Retinal pigment epithelial cell (primary cell): ENCODE results near the gene TUBB2B.

Source experiments
- DNase-seq: peaks from one replicate; pipeline ENCODE4 v3.0.0-alpha.2; 2010; ENCODE audit warnings: low read depth
- H3K4me3 ChIP-seq: 2 replicates; pipeline ENCODE4 v1.5.1; 2011; ENCODE audit warnings: mild to moderate bottlenecking, low read length, control low read depth, moderate library complexity
- TF ChIP-seq, protein P1 (sequence below): conservative IDR thresholded peaks from 2 replicates; pipeline ENCODE4 v1.5.1; 2011; ENCODE audit warnings: low read depth, low read length, control low read depth, inconsistent platforms

Gene TUBB2B

GRCh38 chr6:3270258-3270657 lies 42.8 kb upstream of the TUBB2B start:
- DNase-seq = no peak
- TF ChIP-seq, protein P1, sequence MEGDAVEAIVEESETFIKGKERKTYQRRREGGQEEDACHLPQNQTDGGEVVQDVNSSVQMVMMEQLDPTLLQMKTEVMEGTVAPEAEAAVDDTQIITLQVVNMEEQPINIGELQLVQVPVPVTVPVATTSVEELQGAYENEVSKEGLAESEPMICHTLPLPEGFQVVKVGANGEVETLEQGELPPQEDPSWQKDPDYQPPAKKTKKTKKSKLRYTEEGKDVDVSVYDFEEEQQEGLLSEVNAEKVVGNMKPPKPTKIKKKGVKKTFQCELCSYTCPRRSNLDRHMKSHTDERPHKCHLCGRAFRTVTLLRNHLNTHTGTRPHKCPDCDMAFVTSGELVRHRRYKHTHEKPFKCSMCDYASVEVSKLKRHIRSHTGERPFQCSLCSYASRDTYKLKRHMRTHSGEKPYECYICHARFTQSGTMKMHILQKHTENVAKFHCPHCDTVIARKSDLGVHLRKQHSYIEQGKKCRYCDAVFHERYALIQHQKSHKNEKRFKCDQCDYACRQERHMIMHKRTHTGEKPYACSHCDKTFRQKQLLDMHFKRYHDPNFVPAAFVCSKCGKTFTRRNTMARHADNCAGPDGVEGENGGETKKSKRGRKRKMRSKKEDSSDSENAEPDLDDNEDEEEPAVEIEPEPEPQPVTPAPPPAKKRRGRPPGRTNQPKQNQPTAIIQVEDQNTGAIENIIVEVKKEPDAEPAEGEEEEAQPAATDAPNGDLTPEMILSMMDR = no peak
- H3K4me3 ChIP-seq = no peak overlapping the region

- TF ChIP-seq, protein P1 = no peak
- no peak overlapping the region for H3K4me3 ChIP-seq
- no peak for DNase-seq
These were observed 42.0 kb upstream of the TUBB2B start for GRCh38 chr6:3269281-3269975.

- DNase-seq = no peak
- TF ChIP-seq, protein P1 = no peak
- H3K4me3 ChIP-seq = no peak overlapping the region
These were observed 41.2 kb upstream of the TUBB2B start for GRCh38 chr6:3268680-3269079.

- TF ChIP-seq, protein P1 = no peak
- no peak overlapping the region for H3K4me3 ChIP-seq
- no peak for DNase-seq
These were observed 39.7 kb upstream of the TUBB2B start for GRCh38 chr6:3267162-3267561.

GRCh38 chr6:3266170-3266569 lies 38.7 kb upstream of the TUBB2B start:
- no peak overlapping the region for H3K4me3 ChIP-seq
- TF ChIP-seq, protein P1 = no peak
- DNase-seq = no peak

DNA sequence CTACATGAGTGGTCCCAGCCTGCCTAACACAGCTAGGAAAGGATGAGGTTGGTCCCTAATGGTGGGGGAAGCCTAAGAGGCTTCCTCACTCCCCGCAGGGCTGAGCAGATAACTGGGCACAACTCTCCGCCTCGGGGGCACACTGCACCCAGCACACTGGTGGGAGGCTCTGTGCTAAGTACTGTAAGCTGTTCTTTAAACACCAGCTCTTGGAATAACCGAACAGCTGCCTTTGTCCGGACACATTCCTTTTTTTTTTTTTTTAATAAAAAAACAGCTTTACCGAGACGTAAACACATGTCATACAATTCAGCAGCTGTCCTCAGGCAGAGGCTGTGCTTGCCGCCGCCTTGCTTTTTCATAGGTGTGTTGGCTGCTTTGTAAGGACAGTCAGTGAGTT lies 38.2 kb upstream of the TUBB2B start:
- DNase-seq = no peak
- TF ChIP-seq, protein P1 = no peak
- no peak overlapping the region for H3K4me3 ChIP-seq

DNA sequence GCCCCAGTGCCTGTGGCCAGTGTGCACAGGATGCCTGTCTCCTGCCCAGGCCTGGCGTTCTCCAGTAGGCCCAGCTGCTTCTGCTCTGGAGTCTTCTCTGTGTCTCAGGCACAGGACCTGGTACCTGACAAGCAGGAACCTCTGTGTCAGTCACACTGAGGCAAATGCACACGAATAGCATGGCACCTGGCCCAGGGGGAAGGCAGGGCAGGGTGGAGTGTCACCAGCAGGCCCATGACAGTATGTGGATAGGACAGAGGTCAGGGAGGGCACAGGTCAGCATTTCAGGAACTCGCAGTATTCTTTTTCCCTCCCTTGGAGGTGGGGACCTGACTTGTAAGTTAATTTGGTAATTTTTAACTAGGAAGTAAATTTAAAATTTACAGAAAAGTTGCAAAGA lies 36.9 kb upstream of the TUBB2B start:
- TF ChIP-seq, protein P1 = no peak
- H3K4me3 ChIP-seq = no peak overlapping the region
- DNase-seq = no peak
